Trophoblast cell (in vitro differentiated cells and primary cell): ENCODE measurements around the gene NRSN1.

Source experiments
- DNase-seq, 2 donors: peaks; one replicate each; pipeline ENCODE4 v3.0.0-alpha.2; 2016
- H2AFZ ChIP-seq: 2 replicates; pipeline ENCODE4 v1.6.1; 2013; ENCODE audit warnings: low read length, moderate library complexity, mild to moderate bottlenecking; ENCODE audit not compliant: insufficient read depth, poor library complexity
- H2AK5ac ChIP-seq: 2 replicates; pipeline ENCODE4 v1.6.1; 2013; ENCODE audit warnings: mild to moderate bottlenecking, low read length
- H2BK120ac ChIP-seq: 2 replicates; pipeline ENCODE4 v1.6.1; 2013; ENCODE audit warnings: low read length, mild to moderate bottlenecking, moderate library complexity; ENCODE audit not compliant: insufficient read depth, poor library complexity
- H2BK12ac ChIP-seq: 2 replicates; pipeline ENCODE4 v1.6.1; 2013; ENCODE audit warnings: mild to moderate bottlenecking, low read length, moderate library complexity
- H2BK5ac ChIP-seq: 2 replicates; pipeline ENCODE4 v1.6.1; 2013; ENCODE audit warnings: low read length, low read depth, moderate library complexity, mild to moderate bottlenecking; ENCODE audit not compliant: poor library complexity
- H3K14ac ChIP-seq: 2 replicates; pipeline ENCODE4 v1.6.1; 2013; ENCODE audit warnings: mild to moderate bottlenecking, low read length
- H3K18ac ChIP-seq: 2 replicates; pipeline ENCODE4 v1.6.1; 2013; ENCODE audit warnings: mild to moderate bottlenecking, low read length
- H3K23ac ChIP-seq: 2 replicates; pipeline ENCODE4 v1.6.1; 2013; ENCODE audit warnings: low read length
- H3K27ac ChIP-seq: 2 replicates; pipeline ENCODE4 v1.5.1; 2013; ENCODE audit warnings: low read depth, mild to moderate bottlenecking, inconsistent platforms, low read length, moderate library complexity
- H3K27me3 ChIP-seq: 2 replicates; pipeline ENCODE4 v1.6.1; 2013; ENCODE audit warnings: inconsistent platforms, mild to moderate bottlenecking, low read length, moderate library complexity; ENCODE audit not compliant: insufficient read depth
- H3K36me3 ChIP-seq, 2 experiments: 1 replicate in 1 of 2; 2 replicates in 1 of 2; pipeline ENCODE4 v1.6.1; 2013; ENCODE audit warnings: low read length in 2 of 2, mild to moderate bottlenecking in 2 of 2, moderate library complexity in 1 of 2; ENCODE audit not compliant: insufficient read depth in 2 of 2, control insufficient read depth in 1 of 2
- H3K4ac ChIP-seq: 2 replicates; pipeline ENCODE4 v1.6.1; 2013; ENCODE audit warnings: low read depth, mild to moderate bottlenecking, low read length, moderate library complexity
- H3K4me1 ChIP-seq, 2 experiments: 1 replicate in 1 of 2; 2 replicates in 1 of 2; pipeline ENCODE4 v1.6.1; 2013; ENCODE audit warnings: low read length in 2 of 2, mild to moderate bottlenecking in 2 of 2, moderate library complexity in 1 of 2; ENCODE audit not compliant: insufficient read depth in 2 of 2, control insufficient read depth in 1 of 2
- H3K4me2 ChIP-seq: 2 replicates; pipeline ENCODE4 v1.6.1; 2013; ENCODE audit warnings: inconsistent platforms, mild to moderate bottlenecking, low read length, moderate library complexity
- H3K4me3 ChIP-seq: 2 replicates; pipeline ENCODE4 v1.5.1; 2013; ENCODE audit warnings: mild to moderate bottlenecking, low read depth, low read length, inconsistent platforms
- H3K79me1 ChIP-seq: one replicate; pipeline ENCODE4 v1.6.1; 2013; ENCODE audit warnings: low read length
- H3K79me2 ChIP-seq: 2 replicates; pipeline ENCODE4 v1.6.1; 2013; ENCODE audit warnings: low read length, mild to moderate bottlenecking; ENCODE audit not compliant: control insufficient read depth, insufficient read depth, poor library complexity
- H3K9ac ChIP-seq: 2 replicates; pipeline ENCODE4 v1.6.1; 2013; ENCODE audit warnings: mild to moderate bottlenecking, low read length
- H3K9me3 ChIP-seq: 2 replicates; pipeline ENCODE4 v1.6.1; 2013; ENCODE audit warnings: low read depth, mild to moderate bottlenecking, control low read depth, inconsistent platforms, low read length; ENCODE audit not compliant: insufficient read depth
- H4K12ac ChIP-seq: 2 replicates; pipeline ENCODE4 v1.6.1; 2013; ENCODE audit warnings: low read depth, mild to moderate bottlenecking, low read length, moderate library complexity
- H4K8ac ChIP-seq: 2 replicates; pipeline ENCODE4 v1.6.1; 2013; ENCODE audit warnings: low read depth, mild to moderate bottlenecking, low read length, moderate library complexity
- H4K91ac ChIP-seq: one replicate; pipeline ENCODE4 v1.6.1; 2013; ENCODE audit warnings: low read depth, mild to moderate bottlenecking, low read length, moderate library complexity
- WGBS: extraction: QIAGEN DNeasy Blood & Tissue Kit; methylation state at CpG from one replicate; pipeline ENCODE4 v1.1.7; 2013; ENCODE audit warnings: missing lambda C conversion rate; ENCODE audit not compliant: insufficient read length, insufficient coverage; ENCODE audit errors: extremely low coverage; 5-methylcytosine and 5-hydroxymethylcytosine counted together

Gene NRSN1

DNA sequence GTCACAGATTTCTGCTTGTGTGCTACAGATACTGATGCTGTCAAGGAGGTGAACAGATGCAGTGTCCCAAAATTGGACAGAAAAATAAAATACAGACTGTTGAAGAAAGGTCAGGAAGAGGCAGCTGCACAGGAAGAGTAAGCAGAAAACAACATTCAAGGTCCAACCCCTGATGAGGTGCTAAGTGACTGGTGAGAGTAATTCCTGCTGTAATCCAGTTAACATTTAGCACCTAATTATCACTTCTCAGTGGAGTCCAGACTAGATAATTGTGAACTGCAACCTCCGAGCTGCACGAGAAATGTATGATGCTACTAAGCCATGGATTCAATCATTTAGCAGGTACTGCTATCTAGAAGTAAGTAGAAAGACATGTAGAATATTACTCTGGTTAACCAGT is 36.3 kb upstream of the NRSN1 start:
- Histone ChIP-seq H3K18ac (no peak overlapping the region), H2AK5ac (no peak overlapping the region), H2BK120ac (no peak overlapping the region), H2AFZ (no peak overlapping the region), H3K4me1 (no peaks in the 10 kb centered on the region), H3K79me2 (no peaks in the 10 kb centered on the region), H3K9me3 (no peaks in the 10 kb centered on the region), H3K9ac (no peak overlapping the region), H3K14ac (no peak overlapping the region), H4K8ac (no peak overlapping the region), H3K4me2 (no peak overlapping the region), H3K23ac (no peak overlapping the region), H2BK5ac (no peak overlapping the region), H4K91ac (no peak overlapping the region), H3K79me1 (no peaks in the 10 kb centered on the region), H3K36me3 (no peaks in the 10 kb centered on the region), H3K4me3 (no peak overlapping the region), H4K12ac (no peak overlapping the region), H2BK12ac (no peak overlapping the region), H3K27me3 (no peaks in the 10 kb centered on the region), H3K4ac (no peak overlapping the region), H3K27ac (no peak overlapping the region)
- no peak for DNase-seq
- no CpG with 5 or more reads among the region's 2 CpGs for WGBS

GRCh38 chr6:24092407-24092806 is 33.6 kb upstream of the NRSN1 start:
- Histone ChIP-seq H3K4ac (no peak overlapping the region), H3K36me3 (no peaks in the 10 kb centered on the region), H2AFZ (no peak overlapping the region), H3K79me2 (no peaks in the 10 kb centered on the region), H2BK120ac (no peak overlapping the region), H3K27me3 (no peaks in the 10 kb centered on the region), H3K79me1 (no peaks in the 10 kb centered on the region), H3K4me3 (no peak overlapping the region), H2BK5ac (no peak overlapping the region), H2AK5ac (no peak overlapping the region), H2BK12ac (no peak overlapping the region), H4K91ac (no peak overlapping the region), H3K4me1 (no peaks in the 10 kb centered on the region), H4K8ac (no peak overlapping the region), H3K9me3 (no peaks in the 10 kb centered on the region), H3K18ac (no peak overlapping the region), H3K14ac (no peak overlapping the region), H3K23ac (peak overlapping the region; percentile 35), H4K12ac (no peak overlapping the region), H3K4me2 (no peak overlapping the region), H3K27ac (no peak overlapping the region), H3K9ac (no peak overlapping the region)
- no CpG with 5 or more reads among the region's 3 CpGs for WGBS
- no peak for DNase-seq

DNA sequence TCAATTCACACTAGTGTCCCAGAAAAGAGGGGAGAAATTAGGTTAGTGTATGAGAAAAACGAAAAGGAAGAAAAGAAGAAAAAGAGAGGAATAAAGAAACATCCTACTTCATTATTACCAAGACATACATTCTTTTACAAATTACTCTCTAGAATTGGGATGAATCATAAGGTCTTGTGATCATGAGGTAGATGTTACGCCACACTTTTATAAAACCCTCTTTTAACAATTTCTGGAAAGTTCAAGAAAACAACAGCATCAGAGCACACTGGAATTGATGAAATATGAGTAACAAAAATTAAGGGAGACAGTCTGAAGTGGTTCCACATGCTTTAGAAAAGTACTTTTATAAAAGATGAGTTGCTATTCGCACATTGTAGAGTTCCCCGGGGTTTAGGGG is 32.6 kb upstream of the NRSN1 start:
- Histone ChIP-seq H3K14ac (no peak overlapping the region), H3K79me2 (no peaks in the 10 kb centered on the region), H3K27me3 (no peaks in the 10 kb centered on the region), H3K27ac (no peak overlapping the region), H3K9ac (no peak overlapping the region), H2BK120ac (no peak overlapping the region), H2BK12ac (no peak overlapping the region), H3K4ac (no peak overlapping the region), H3K79me1 (no peaks in the 10 kb centered on the region), H3K4me2 (no peak overlapping the region), H3K4me1 (no peaks in the 10 kb centered on the region), H3K4me3 (no peak overlapping the region), H4K91ac (no peak overlapping the region), H3K23ac (no peak overlapping the region), H2AFZ (no peak overlapping the region), H3K9me3 (no peaks in the 10 kb centered on the region), H4K8ac (no peak overlapping the region), H2AK5ac (no peak overlapping the region), H3K36me3 (no peaks in the 10 kb centered on the region), H2BK5ac (no peak overlapping the region), H4K12ac (no peak overlapping the region), H3K18ac (no peak overlapping the region)
- no CpG with 5 or more reads among the region's 4 CpGs for WGBS
- DNase-seq, result no peak

- no peak overlapping the region for H2BK120ac ChIP-seq
- DNase-seq, result no peak
- no peak overlapping the region for H2AK5ac ChIP-seq
- H4K8ac ChIP-seq, result no peak overlapping the region
- H3K27me3 ChIP-seq, result no peaks in the 10 kb centered on the region
- H3K4ac ChIP-seq, result no peak overlapping the region
- H3K23ac ChIP-seq, result no peak overlapping the region
- no peaks in the 10 kb centered on the region for H3K79me1 ChIP-seq
- H3K79me2 ChIP-seq, result no peaks in the 10 kb centered on the region
- H4K91ac ChIP-seq, result no peak overlapping the region
- no peak overlapping the region for H2AFZ ChIP-seq
- WGBS, result no CpG with 5 or more reads among the region's 2 CpGs
- no peak overlapping the region for H2BK12ac ChIP-seq
- H3K9ac ChIP-seq, result no peak overlapping the region
- H4K12ac ChIP-seq, result no peak overlapping the region
- no peak overlapping the region for H3K27ac ChIP-seq
- no peak overlapping the region for H3K18ac ChIP-seq
- no peak overlapping the region for H3K4me2 ChIP-seq
- H2BK5ac ChIP-seq, result no peak overlapping the region
- H3K4me1 ChIP-seq, result no peaks in the 10 kb centered on the region
- H3K9me3 ChIP-seq, result no peaks in the 10 kb centered on the region
- H3K4me3 ChIP-seq, result no peak overlapping the region
- H3K36me3 ChIP-seq, result no peaks in the 10 kb centered on the region
- H3K14ac ChIP-seq, result no peak overlapping the region
These were observed 26.8 kb upstream of the NRSN1 start for GRCh38 chr6:24099181-24099580.
